GM12873 (cell line): Measurements from ENCODE around the gene ZNF529.

Experiments
- CTCF ChIP-seq: IDR thresholded peaks from 2 replicates; pipeline ENCODE4 v1.5.1; 2012; ENCODE audit warnings: low read depth, mild to moderate bottlenecking, moderate library complexity, low read length, control low read depth; ENCODE audit not compliant: insufficient read depth; ENCODE audit errors: missing control alignments

Gene ZNF529

DNA sequence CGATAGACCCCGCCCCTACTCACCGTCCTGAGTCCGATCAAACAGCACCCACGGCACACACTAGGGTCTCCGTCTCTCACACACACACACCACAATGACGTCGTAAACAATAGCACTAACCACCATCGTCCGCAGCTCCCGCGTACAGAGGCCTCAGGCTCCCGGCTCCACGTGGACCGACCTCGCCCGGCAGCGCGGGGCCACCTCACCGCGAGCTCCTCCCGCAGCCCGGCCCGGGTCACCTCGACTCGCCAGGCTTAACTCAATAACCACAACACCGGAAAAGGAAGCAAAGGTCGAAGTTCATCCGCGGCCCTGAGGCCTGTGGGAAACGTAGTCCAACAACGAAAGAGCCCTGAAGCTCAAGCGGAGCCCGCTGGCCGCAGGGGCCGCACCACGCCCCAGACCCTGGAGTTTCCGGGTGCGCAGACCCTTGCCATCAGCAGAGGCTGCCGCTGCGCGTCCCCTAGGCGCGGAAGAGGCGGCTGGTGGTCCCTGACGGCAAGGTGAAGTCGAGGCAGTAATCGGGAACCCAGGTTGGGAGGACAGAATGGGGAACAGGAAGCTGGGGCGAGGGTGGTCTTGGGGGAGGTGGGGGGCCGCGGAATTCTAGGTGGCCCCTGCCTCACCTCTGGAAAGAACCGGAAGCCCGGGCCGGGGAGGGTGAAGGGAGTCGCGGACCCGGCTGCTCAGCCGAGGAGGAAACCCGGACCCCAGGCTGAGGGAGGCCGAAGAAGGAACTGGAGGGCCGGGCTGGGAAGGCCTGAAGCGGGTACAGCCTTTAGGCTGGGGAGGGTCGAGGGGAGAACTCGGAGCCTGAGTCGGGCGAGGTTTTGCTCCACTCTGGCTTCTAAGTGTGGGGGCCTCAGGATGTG lies at the start of gene ZNF529:
TSS of gene ZNF529 (minus strand) at position 273 of the 875 bp plus-strand sequence. CDS start 946 bp downstream, outside the sequence.
- peak; percentile 10 for TF ChIP-seq CTCF

DNA sequence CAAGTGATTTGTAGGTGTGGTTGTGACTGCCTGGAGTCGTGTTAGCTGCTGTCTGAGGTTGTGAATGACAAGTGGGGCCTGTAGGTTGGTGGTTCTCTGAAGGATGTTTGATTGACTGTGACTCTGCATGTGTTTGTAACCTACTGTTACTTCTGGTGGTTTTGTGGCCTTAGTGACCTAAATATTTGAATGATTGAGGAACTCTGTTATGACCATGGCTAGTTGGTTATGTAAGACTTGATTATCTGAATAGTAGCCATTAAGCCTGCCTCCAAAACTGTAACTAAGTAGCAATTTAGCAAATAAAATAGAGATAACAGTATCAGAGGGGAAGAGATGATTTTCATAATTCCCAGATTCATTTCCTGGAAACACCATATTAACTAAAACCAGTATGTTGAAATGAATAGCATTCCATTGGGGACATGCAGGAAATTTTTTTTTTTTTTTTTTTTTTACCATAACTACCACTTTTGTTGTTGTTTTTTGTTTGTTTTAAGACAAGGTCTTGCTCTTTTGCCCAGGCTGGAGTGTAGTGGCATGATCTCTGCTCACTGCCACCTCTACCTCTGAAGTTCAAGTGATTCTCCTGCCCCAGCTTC lies 32.9 kb upstream of the ZNF529 start:
- TF ChIP-seq CTCF: no peak

GRCh38 chr19:36605101-36605876 lies 32.2 kb upstream of the ZNF529 start, which contains the start of gene ZNF382:
Gene ZNF382 (plus strand): TSS chr19:36605313. CDS start chr19:36609915, 4,602 bp downstream.
- no peak for TF ChIP-seq CTCF

GRCh38 chr19:36604656-36605100 lies 31.6 kb upstream of the ZNF529 start:
- TF ChIP-seq CTCF: no peak

DNA sequence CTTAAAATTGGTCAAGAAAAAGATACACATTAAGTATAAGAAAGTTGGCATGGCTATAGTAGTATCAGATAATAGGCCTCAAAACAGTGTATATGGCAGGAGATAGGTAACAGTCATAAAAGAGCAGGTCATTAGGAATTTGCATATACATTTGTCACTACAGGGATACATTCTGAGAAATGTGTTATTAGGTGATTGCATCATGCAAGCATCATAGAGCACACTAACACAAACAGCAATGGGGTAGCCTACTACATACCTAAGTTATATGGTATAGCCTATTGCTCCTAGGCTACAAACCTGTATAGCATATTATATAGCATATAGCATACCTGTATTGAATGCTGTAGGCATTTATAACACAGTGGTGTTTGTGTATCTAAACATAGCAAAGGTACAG lies 6.2 kb upstream of the ZNF529 start:
- no peak for TF ChIP-seq CTCF

GRCh38 chr19:36577271-36577996 lies 4.3 kb upstream of the ZNF529 start:
- no peak for TF ChIP-seq CTCF
